Stimulated activated CD4-positive, alpha-beta T cell treated with anti-CD3 and anti-CD28 coated beads, Interleukin-15, amount 100 ng/mL, for 48 hours (primary cell): ENCODE data around the gene KCNH6.

Experiments used
- DNase-seq, 2 donors: peaks; one replicate each; pipeline ENCODE4 v3.0.0-alpha.2; 2020; ENCODE audit warnings: low read depth in 2 of 2

The KCNH6 gene

DNA sequence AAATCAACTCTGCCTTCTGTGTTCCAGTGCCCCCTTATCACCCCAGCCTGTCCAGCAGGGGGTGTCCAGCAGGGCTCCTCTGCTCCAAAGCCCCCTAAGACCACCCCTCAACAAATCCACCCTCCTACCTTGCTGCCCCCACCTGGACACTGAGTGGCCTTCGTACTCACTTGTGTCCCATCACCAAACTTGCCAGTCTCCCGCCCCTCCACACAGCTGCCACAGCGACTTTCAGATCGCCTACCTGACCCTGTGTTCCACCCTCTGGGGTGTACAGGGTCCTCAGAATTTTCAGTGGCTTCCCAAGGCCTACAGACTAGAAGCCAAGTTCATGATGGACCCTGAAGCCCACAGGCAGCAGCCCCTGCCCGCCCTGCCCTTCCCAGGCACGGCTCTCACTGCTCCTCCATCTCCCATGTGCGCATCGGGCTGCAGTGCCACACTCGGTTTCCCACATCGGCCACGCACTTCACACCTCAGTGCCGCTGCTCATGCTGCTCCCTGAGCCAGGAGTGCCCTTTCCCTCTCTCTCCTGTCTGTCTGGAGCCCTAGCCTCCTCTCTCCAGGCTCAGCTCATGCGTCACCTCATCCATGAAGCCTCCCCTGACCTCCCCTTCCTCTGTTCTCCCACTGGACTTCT lies 11.8 kb downstream of the KCNH6 start:
- no peak for DNase-seq

DNA sequence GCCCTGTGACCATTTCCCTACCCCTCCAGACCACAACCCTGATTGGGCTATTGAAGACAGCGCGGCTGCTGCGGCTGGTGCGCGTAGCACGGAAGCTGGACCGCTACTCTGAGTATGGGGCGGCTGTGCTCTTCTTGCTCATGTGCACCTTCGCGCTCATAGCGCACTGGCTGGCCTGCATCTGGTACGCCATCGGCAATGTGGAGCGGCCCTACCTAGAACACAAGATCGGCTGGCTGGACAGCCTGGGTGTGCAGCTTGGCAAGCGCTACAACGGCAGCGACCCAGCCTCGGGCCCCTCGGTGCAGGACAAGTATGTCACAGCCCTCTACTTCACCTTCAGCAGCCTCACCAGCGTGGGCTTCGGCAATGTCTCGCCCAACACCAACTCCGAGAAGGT lies 12.5 kb downstream of the KCNH6 start:
- DNase-seq: no peak

DNA sequence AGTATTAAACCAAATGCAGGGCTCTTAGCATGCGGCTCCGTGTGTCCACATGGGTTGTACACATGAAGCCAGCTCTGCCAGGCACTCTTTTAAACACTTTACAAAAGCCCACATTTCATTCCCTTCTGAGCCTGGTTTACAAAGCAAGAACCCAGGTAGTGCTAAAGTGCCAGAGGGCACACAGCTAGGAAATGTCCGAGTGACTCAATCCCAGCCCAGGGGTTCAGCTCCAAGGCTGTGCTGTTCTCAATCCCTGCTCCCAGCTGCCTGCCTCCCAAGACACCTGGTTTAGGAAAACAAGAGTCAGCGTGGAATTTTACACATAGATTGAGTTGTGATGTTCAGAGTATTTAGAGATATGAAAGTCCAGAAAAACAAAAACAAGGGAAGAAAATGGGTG lies 13.8 kb downstream of the KCNH6 start:
- no peak for DNase-seq

DNA sequence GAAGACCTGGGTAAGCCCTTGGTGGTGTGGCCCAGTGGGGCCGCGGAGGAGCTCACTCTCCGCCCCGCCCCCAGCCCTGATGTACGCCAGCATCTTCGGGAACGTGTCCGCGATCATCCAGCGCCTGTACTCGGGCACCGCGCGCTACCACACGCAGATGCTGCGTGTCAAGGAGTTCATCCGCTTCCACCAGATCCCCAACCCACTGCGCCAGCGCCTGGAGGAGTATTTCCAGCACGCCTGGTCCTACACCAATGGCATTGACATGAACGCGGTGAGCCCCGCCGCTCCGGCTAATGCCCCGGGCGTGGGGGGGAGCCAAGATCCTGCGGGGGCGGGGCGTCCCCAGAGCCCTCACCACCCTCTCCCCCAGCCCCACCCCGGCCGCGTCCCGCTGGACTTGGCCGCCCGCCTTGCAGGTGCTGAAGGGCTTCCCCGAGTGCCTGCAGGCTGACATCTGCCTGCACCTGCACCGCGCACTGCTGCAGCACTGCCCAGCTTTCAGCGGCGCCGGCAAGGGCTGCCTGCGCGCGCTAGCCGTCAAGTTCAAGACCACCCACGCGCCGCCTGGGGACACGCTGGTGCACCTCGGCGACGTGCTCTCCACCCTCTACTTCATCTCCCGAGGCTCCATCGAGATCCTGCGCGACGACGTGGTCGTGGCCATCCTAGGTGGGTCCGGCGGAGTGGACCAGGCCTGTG lies 15.0 kb downstream of the KCNH6 start:
- no peak for DNase-seq

DNA sequence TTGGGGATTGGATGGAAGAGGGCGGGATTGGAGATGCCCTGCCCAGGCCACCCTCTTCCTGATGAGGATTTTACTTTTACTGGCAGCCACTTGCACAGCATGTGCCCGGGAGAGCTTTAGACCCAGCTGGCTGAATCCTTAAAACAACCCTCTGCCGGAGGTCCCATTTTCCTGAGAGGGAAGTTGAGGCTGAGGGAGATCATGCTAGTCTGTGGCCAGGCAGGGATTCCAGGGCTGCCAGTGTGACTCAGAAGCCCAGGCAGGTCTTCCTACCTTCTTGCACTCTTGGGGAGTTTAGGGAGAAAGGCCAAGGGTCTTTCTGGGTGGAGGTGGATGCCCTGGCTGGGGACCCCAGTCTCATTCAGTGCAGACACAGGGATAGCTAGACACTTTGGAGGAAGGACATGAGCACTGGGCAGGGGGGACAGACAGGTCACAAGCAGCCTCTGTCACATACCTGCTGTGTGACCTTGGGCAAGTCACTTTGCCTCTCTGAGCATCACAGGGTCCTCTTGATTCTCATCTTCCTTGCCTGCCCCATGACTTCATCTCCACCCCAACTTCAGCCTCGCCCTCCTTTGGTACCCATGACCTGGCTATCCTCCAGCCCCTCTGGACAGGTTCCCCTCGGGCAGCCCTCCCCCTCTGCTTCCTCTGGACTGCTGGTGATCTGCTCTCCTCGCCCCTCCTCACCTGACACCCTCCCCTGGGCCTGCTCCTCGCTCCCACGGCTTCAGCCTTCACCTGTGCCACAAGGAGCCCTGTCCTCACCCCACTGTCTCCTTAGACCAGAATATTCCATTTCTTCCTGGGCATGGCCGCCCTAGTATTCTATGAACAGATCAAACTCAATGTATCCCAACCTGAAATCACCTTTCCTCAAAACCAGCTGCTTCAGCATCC lies 15.8 kb downstream of the KCNH6 start:
- no peak for DNase-seq

DNA sequence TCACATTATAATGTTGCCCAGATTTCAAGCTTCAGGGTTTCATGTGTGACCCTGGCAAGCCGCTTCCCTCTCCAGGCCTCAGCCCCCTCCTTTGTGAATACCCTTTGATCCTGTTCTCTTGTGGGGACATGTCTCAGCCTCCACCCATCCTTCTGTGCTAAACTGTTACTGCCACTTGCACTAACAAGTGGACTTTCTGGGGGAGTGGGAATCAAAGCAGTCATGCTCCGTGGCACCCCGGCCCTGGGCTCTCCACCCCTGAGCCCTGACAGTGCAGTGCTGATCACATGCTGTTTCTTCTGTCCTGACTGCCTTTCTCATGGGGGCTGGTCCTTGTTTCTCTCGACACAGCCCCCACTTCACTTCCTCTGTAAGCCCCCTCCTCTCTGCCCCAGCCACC lies 17.4 kb downstream of the KCNH6 start:
- DNase-seq: no peak

DNA sequence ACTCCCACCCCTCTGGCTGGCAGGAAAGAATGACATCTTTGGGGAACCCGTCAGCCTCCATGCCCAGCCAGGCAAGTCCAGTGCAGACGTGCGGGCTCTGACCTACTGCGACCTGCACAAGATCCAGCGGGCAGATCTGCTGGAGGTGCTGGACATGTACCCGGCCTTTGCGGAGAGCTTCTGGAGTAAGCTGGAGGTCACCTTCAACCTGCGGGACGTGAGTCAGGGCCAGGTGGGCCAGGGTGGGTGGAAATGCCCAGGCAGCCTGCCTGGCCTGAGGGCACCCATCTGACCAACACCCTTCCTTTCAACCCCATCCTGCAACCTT lies 19.0 kb downstream of the KCNH6 start:
- no peak for DNase-seq

DNA sequence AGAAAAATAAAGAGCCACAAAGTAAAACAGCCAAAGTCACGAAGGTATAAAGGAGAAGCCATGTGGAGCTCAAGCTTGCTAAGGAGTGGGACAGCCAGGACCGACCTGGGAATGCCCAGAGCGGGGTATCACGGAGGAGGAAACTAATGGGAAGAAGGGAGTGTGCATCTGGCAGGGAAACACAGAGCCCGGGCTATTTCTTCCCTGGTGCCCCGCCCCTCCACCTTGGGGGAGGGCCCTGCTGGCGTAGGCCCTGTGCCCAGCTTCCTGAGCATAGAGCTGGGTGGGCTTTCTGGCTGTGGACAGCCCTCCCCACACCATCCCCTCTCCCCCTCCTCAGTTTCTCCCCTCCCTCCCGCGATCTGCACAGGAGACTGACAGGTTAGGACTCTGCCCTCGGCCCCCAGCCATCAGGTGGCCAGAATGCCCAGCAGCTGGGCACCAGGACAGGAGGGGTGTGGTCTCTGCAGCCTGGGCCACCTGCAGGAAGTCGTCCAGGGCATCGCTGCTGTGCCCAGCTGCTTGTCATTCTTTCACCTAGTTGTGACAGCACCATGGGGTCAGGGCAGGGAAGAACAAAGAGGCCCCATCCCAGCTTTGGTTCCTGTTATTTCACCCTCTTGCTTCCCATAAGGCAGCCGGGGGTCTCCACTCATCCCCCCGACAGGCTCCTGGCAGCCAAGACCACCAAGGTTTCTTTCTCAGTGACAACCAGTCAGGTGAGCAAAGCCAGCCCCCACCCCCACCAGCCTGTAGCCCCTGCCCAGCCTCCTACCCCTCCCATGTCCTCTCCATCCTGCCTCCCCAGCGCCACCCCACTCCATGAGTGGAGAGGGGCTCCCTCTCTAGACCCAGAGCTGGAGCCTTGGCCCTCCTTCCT lies 20.0 kb downstream of the KCNH6 start:
- DNase-seq: no peak

DNA sequence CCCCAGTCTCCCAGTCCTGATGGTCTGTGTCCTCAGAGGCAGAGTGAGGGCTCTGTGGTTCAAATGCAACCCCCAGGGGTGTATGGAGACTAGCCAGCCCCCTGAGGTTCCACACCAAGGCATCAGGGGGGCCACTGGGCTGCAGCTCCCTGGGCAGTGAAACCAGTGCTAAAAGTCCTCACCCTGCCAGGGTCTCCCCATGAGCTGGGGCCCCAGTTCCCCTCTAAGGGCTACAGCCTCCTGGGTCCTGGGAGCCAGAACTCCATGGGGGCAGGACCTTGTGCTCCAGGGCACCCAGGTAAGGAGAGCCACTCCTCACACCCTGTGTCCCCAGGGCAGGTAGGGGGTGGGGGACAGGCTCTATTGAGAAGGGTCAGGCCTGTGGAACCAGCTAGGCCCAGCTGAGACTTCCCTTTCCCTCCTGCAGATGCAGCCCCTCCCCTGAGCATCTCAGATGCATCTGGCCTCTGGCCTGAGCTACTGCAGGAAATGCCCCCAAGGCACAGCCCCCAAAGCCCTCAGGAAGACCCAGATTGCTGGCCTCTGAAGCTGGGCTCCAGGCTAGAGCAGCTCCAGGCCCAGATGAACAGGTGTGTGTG lies 20.8 kb downstream of the KCNH6 start:
- DNase-seq: no peak

DNA sequence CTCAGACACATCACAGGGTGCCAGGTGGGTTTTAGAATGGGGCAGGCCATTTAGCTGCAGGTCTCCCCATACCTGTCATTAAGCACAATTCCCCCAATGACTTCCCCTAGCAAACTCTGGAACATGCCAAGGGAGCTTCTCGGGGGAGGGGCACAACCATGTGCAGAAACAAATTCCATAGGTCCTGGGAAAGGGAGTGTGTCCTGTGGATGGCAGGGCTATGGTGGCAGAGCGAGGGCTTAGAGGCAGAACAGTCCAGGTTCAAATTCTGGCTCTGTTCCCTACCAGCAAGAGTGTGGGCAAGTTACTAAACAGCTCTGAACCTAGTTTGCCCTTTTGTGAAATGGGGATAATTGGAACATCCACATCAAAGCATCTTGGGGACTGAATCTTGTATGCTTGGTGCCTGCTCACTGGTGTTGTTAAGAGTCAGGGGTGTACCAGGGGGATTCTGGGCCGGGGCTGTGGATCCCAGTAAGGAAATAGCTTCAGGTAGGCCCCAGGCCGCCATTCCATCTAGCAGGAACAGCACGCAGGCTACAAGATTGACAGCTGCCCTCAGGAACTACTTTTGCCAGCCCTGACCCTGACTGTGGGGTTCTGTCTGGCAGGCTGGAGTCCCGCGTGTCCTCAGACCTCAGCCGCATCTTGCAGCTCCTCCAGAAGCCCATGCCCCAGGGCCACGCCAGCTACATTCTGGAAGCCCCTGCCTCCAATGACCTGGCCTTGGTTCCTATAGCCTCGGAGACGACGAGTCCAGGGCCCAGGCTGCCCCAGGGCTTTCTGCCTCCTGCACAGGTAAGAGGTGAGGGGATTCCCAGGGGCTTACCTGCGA lies 21.5 kb downstream of the KCNH6 start:
- no peak for DNase-seq

DNA sequence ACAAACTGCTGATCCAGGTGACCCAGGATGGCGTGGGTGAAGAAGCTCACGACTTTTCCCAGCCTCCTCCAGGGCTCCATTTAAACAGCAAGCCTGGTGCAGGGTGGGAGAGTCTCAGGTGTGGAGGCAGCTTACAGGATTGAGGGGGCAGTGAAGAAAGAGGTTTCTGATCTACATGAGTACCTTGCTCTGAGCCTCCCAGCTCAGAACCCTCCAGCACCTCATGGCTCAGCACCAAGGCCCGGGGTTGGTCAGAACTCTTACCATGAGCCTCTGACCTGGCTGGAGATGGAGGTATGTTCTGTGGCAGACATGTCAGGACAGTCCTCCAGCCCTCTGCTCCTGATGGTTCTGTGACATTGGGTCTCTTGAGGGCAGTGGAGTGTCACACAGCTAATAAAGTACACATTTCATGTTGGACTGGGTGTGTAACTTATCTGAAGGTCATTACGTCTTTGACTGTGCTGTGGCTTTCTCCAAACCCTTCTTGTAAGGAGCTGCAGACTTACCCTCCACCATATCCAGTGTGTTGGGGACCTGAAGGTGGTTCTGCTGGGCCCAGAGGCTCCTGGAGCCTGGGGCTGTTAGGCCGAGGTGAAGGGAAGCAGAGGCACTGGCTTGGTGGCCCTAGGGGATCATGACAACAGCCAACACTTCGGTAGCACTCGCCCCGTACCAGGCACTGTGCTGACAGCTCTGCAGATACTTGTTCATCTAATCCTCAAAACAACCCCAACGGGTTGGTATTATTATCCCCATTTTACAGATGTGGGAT lies 23.3 kb downstream of the KCNH6 start:
- DNase-seq: no peak

DNA sequence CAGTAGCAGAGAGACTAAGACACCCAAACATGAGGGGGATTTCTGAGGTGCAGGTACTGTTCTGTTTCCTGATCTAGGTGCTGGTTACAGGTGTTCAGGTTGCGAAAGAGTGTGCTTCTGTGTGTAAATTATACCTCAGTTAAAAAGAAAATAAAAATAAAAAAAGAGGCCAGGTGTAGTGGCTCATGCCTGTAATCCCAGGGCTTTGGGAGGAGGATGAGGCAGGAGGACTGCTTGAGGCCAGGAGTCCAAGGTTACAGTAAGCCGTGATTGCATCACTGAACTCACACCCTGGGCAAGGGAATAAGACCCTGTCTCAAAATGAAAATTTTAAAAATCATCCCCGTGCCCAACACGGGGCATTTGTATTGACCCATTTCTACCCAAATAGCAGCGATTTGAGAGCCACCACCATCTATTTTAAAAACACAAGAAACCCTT lies 23.9 kb downstream of the KCNH6 start:
- no peak for DNase-seq

DNA sequence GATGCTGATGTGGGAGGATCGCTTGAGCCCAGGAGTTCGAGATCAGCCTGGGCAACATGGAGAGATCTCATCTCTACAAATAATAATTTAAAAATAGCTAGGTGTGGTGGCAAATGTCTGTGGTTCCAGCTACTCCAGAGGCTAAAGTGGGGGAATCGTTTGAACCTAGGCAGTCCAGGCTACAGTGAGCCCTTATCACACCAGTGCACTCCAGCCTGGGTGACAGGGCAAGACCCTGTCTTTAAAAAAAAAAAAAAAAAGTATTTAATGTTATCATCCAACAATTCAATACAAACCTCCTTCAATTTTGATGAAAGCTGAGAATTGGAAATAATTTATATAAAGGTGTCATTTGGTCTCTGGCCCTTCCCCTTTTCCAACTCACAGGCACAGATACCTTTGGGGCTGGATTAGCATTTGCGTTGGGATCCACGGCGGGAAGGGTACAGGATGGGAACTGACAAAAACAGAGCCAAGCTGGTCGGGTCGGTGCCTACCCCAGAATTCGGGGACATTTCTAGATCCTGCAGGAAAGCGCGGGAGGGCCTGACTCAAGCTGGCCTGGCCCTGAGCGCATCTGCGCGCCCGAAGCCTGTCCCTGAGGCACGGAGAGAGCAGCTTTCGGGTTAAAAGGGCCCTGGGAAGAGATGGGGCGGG lies 26.3 kb downstream of the KCNH6 start:
- no peak for DNase-seq

DNA sequence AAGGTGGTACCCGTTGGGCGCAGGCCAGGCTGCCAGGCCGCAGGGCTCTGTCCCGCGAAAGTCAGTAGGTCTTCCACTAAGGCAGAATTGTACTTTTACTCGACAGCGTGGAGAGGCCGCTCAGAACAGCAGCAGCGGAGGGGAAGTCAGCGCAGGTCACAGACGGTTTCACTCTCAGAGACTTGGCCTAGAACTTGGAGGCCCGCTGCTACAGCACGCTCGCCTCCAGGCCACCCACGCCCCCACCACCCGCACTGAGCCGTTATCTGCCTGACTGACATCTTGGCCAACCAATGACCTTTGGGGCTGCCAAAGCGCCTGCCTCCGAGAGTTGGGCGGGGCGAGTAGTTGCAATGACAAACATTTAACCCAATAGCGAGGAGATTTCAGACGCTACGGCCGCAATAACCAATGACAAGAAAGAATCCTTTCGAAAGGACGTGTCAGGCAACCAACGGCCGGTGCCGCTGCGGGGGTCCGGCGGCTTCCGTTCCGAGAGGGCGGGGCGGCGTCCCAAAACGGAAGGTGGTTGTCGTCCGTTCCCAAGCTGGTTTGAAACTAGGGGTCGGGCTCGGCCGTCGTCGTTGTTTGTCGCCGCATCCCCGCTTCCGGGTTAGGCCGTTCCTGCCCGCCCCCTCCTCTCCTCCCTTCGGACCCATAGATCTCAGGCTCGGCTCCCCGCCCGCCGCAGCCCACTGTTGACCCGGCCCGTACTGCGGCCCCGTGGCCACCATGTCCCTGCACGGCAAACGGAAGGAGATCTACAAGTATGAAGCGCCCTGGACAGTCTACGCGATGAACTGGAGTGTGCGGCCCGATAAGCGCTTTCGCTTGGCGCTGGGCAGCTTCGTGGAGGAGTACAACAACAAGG lies 27.0 kb downstream of the KCNH6 start, which contains the start of gene DCAF7:
DCAF7 (plus strand) TSS at position 532 of the 871 bp plus-strand sequence; CDS start at position 733, 201 bp downstream.
- peak; percentile 99 to 100 for DNase-seq

DNA sequence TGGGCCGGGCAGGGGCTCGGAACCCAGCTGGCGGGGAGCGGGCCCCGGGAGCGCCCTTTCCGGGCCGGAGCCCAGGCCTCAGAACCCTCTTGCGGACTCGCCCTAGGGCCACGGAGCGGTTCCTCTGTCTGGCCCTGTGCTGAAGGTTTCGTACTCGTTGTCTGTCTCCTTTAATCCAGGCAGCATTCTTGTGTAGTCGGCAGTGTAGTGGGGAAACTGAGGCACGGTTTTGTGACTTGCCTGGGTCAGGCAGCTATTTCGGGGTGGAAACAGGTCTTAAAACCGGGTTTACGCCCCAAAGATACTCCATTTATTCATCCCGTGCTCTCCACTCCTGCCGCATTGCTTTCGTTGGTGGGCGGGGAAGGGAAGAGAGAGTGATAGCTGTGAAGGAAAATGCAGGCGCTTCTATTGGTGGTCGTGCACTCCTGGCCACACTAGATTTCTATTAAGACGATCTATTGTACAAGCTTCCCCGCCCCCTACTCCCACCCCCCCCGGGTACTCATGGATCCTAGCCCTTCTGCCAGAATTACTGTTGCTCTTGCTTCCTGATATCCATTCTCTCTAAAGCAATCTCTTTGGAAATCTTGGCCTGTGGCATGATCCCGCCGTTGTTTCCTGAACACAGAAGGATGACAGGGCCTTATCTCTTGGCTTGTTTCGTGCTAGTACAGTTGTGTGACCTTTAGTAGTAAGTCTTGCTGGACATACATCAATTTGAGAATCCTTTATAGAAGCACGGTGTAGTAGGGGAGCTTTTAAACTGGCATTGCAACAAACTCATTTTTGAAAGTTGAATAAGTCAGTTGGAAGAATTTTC lies 27.9 kb downstream of the KCNH6 start:
- no peak for DNase-seq

DNA sequence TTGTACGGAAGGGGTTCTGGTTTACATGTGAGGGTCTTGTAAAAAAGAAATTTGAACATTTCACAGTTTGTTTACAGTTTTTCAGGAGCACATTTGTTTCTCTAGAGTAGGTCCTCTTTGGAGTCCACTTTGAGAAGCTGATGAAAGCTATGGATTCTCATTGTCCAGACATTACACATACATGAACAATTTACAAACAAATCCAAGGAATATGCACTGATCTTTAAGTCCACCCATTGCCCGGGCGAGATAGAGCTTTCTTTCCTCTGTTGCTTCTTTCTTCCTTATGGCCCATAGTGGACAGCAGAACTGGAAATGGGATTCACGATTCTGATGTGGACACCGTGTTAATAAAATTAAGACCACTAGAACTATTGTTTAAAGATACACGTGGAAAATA lies 29.1 kb downstream of the KCNH6 start:
- DNase-seq: no peak

DNA sequence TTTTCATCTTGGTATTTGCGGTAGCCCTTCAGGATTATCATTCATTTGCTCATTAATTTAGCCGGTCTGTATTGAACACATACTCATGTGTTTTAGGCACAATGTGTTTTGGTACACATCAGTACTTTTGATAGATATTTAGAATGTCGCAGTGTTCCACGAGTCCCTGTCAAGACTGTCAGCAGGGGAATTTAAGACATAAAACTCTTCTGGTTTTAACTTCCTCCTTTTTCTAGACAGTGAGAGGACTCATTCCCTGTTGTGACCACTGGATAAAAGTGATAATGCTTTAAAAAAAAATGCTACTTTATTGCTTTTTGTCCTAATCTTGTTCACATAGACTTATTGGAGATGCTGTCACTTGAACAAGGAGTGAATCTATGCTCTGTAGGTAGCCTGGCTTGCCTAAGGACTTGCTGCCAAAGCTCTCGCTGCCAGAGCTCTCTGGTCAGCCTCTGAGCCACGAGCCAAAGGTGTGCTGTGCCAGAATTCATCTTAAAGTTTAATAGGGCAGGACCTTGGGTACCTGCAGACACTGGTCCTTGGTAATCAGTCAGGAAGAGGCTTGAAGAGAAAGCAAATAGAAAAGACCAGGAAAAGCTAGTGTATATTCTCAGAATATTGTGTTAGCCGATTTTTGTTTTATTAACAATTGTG lies 32.5 kb downstream of the KCNH6 start:
- DNase-seq: no peak
